B cell (primary cell): ENCODE measurements around the gene LRG1.

Experiments
- EZH2 ChIP-seq: IDR thresholded peaks from 2 replicates; pipeline ENCODE4 v1.6.1; 2012; ENCODE audit warnings: borderline replicate concordance, low read depth, mild to moderate bottlenecking, moderate library complexity, low read length; ENCODE audit not compliant: insufficient read depth, poor library complexity, severe bottlenecking
- TF ChIP-seq, protein P1 (sequence below): fragments of 200-600 bp; IDR thresholded peaks from one replicate; pipeline ENCODE4 v1.8.0; 2022; ENCODE audit warnings: antibody characterized with exemption, mild to moderate bottlenecking

DNA sequence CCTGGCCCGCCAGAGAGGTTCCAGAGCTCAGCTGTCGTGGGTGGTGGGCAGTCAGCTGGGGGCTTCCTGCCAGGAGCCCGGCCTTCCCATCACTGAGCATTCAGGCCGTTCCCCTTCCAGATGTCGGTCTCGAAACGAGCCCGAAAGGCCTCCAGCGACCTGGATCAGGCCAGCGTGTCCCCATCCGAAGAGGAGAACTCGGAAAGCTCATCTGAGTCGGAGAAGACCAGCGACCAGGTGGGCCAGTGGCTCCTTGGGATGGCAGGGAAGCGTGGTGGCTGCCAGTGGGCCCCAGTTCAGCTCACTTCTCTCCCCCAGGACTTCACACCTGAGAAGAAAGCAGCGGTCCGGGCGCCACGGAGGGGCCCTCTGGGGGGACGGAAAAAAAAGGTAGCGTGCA lies 48.4 kb downstream of the LRG1 start:
- TF ChIP-seq, protein P1, sequence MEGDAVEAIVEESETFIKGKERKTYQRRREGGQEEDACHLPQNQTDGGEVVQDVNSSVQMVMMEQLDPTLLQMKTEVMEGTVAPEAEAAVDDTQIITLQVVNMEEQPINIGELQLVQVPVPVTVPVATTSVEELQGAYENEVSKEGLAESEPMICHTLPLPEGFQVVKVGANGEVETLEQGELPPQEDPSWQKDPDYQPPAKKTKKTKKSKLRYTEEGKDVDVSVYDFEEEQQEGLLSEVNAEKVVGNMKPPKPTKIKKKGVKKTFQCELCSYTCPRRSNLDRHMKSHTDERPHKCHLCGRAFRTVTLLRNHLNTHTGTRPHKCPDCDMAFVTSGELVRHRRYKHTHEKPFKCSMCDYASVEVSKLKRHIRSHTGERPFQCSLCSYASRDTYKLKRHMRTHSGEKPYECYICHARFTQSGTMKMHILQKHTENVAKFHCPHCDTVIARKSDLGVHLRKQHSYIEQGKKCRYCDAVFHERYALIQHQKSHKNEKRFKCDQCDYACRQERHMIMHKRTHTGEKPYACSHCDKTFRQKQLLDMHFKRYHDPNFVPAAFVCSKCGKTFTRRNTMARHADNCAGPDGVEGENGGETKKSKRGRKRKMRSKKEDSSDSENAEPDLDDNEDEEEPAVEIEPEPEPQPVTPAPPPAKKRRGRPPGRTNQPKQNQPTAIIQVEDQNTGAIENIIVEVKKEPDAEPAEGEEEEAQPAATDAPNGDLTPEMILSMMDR: no peak
- no peak for TF ChIP-seq EZH2
